ENCODE measurements around the gene TBPL2. TPM values are rescaled to one million over a fixed set of nuclear protein-coding genes. Genes with fewer than 3 reads are reported as not detected.
A peak's percentile ranks its signal among the peaks of the same experiment; 100 is the strongest.

TBPL2 gene
- total RNA-seq, 1 donor from 2014 or later, result not detected

GRCh38 chr14:55381561-55381960 is 58.9 kb downstream of the TBPL2 start:
- intact Hi-C loops (cut with DNase I), result loop anchor here (10.0 kb wide), 1 partner anchor 1427 kb away; the partner anchor contains the start of gene BMP4
- H3K27me3 ChIP-seq, result no peaks in the 10 kb centered on the region
- TF ChIP-seq CTCF (IDR thresholded peaks at IDR 0.05), result no peak
- H3K4me1 ChIP-seq, result peaks cover 15 to 20% of the 10 kb centered on the region in 2 donors
- peak overlapping the region; percentile 66 to 86 for H3K27ac ChIP-seq
- peaks cover 42 to 58% of the 10 kb centered on the region in 2 donors for H3K36me3 ChIP-seq
- H3K9me3 ChIP-seq, result no peaks in the 10 kb centered on the region
- no peak overlapping the region for H3K4me3 ChIP-seq
- DNase-seq (ENCODE audit: low spot score in 2 of 2), result no peak

- no peak for DNase-seq (ENCODE audit: low spot score in 2 of 2)
- Histone ChIP-seq H3K27ac (peak overlapping the region; percentile 24 to 86), H3K4me1 (peaks cover 15 to 20% of the 10 kb centered on the region in 2 donors), H3K27me3 (no peaks in the 10 kb centered on the region), H3K36me3 (peaks cover 42 to 59% of the 10 kb centered on the region in 2 donors), H3K9me3 (no peaks in the 10 kb centered on the region), H3K4me3 (no peak overlapping the region)
- TF ChIP-seq CTCF (IDR thresholded peaks at IDR 0.05), result no peak
- intact Hi-C loops (cut with DNase I), result loop anchor here (10.0 kb wide), 1 partner anchor 1426 kb away; the partner anchor contains the start of gene BMP4
Observed at GRCh38 chr14:55381040-55381439, 59.4 kb downstream of the TBPL2 start.

DNA sequence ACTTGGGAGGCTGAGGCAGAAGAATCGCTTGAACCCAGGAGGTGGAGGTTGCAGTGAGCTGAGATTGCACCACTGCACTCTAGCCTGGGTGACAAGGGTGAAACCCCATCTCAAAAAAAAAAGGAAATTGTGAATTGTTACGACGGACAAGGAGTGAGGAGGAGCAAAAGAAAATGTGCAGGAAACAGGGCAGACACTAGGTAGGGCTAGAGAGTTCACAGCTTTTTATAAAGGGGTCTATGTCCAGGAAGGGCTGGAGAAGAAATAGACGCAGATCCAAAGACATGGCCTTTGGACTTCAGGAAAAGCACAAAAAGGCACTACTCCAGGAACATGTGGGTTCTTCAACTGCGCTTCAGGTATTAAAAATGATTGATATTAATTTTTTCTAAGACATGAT is 63.2 kb downstream of the TBPL2 start:
- H3K27me3 ChIP-seq, result no peaks in the 10 kb centered on the region
- H3K4me1 ChIP-seq, result peaks cover 4 to 5% of the 10 kb centered on the region in 2 donors
- no peak overlapping the region for H3K4me3 ChIP-seq
- peaks cover 32 to 73% of the 10 kb centered on the region in 2 donors for H3K36me3 ChIP-seq
- DNase-seq (ENCODE audit: low spot score in 2 of 2), result no peak
- intact Hi-C loops (cut with DNase I), result no loop called here
- no peaks in the 10 kb centered on the region for H3K9me3 ChIP-seq
- no peak overlapping the region for H3K27ac ChIP-seq
- no peak for TF ChIP-seq CTCF (IDR thresholded peaks at IDR 0.05)

- no peak for TF ChIP-seq CTCF (IDR thresholded peaks at IDR 0.05)
- DNase-seq (ENCODE audit: low spot score in 2 of 2), result no peak
- Histone ChIP-seq H3K4me3 (no peak overlapping the region), H3K9me3 (no peaks in the 10 kb centered on the region), H3K27me3 (no peaks in the 10 kb centered on the region), H3K36me3 (peaks cover 22 to 67% of the 10 kb centered on the region in 2 donors), H3K27ac (no peak overlapping the region), H3K4me1 (no peaks in the 10 kb centered on the region)
- intact Hi-C loops (cut with DNase I), result no loop called here
Observed at GRCh38 chr14:55374771-55375170, 65.6 kb downstream of the TBPL2 start.

- Histone ChIP-seq H3K27ac (no peak overlapping the region), H3K4me3 (no peak overlapping the region), H3K4me1 (no peaks in the 10 kb centered on the region), H3K9me3 (no peaks in the 10 kb centered on the region), H3K36me3 (peaks cover 23 to 67% of the 10 kb centered on the region in 2 donors), H3K27me3 (no peaks in the 10 kb centered on the region)
- intact Hi-C loops (cut with DNase I), result no loop called here
- DNase-seq (ENCODE audit: low spot score in 2 of 2), result no peak
- TF ChIP-seq CTCF (IDR thresholded peaks at IDR 0.05), result no peak
Observed at GRCh38 chr14:55373784-55374705, 66.4 kb downstream of the TBPL2 start.

Data from ascending aorta (tissue), 2 donors.